Measurements from ENCODE around the gene GPR149.

- no peak for TF ChIP-seq POLR2A (IDR thresholded peaks at IDR 0.05)
- no peak for TF ChIP-seq CTCF (IDR thresholded peaks at IDR 0.05)
- TF ChIP-seq EP300 (IDR thresholded peaks at IDR 0.05): no peak
- TF ChIP-seq POLR2AphosphoS5 (IDR thresholded peaks at IDR 0.05): no peak
Measured at GRCh38 chr3:154307363-154307762, 122.6 kb downstream of the GPR149 start.
